ENCODE measurements around the gene UMODL1. TPM values are rescaled to one million over a fixed set of nuclear protein-coding genes. Genes with fewer than 3 reads are reported as not detected.

The UMODL1 gene
- total RNA-seq, 2 experiments from 2014 or later = 0.10 to 0.21 TPM

DNA sequence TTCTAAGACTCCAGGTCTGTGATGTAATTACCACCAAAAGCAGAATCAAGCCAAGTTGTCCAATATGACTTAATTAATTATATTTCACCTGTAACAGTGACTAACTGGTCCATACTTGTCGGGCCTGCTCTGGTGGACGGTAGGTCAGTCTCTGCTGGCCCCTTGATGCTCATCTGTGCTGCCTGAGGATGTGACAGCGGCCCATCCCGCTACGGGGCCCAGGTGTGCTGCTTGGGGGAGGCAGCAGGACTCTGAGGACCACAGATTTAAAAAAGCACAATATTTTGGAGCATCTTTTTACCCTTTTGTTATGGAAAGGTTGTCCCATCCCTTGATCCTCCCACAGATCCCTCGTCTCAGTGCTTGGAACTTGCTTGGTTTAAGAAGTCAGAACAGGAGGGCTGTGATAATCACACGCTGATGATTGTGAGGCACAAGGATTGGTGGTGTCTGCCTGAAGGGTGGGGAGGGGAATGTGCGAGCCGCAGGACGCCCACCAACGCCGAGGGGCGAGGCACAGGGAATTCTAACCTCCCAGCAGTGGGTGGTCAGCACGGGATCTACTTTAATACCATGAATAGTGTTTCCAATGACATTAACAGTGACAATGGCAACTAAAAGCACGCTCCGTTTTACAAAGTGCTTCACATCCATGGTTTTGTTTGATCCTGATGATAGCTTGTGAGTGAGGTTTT lies 27.8 kb upstream of the UMODL1 start:
- Mint-ChIP-seq H3K4me1 (no peaks in the 10 kb centered on the region), H3K9me3 (no peaks in the 10 kb centered on the region), H3K27ac (no peak overlapping the region), H3K27me3 (no peaks in the 10 kb centered on the region), H3K4me3 (no peak overlapping the region), H3K36me3 (ENCODE audit: low read depth) (no peaks in the 10 kb centered on the region)
- CTCF ChIA-PET = interaction anchor here (1.3 kb wide), 1 partner anchor 59 kb away, joined by 3 read pairs; no protein-coding TSS in a partner anchor
- no peak for DNase-seq
- POLR2A ChIA-PET = no interaction called here

DNA sequence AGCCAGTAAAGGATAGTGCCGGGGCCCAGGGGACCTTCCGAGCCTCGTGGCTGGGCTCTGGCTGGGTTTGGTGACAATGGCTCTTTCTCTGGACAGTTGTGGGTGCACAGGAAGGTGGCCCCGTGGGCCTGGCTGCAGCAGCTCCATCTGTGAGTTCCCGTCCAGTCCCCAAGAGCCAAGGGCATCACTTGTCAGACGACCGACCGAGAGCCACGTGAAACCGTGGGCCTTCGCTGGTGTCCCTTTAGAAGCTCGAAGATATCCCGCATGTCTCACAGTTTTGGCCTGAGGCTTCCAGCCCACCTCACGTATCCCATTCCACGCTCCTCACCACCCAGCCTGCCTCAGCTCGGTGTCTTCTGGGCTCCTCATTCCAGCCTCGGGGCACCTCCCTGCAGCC lies 27.2 kb upstream of the UMODL1 start:
- Mint-ChIP-seq H3K4me1 (no peaks in the 10 kb centered on the region), H3K27ac (no peak overlapping the region), H3K27me3 (no peaks in the 10 kb centered on the region), H3K4me3 (no peak overlapping the region), H3K9me3 (no peaks in the 10 kb centered on the region), H3K36me3 (ENCODE audit: low read depth) (no peaks in the 10 kb centered on the region)
- no peak for DNase-seq
- POLR2A ChIA-PET = no interaction called here
- CTCF ChIA-PET = interaction anchor here (1.3 kb wide), 1 partner anchor 59 kb away, joined by 3 read pairs; no protein-coding TSS in a partner anchor

DNA sequence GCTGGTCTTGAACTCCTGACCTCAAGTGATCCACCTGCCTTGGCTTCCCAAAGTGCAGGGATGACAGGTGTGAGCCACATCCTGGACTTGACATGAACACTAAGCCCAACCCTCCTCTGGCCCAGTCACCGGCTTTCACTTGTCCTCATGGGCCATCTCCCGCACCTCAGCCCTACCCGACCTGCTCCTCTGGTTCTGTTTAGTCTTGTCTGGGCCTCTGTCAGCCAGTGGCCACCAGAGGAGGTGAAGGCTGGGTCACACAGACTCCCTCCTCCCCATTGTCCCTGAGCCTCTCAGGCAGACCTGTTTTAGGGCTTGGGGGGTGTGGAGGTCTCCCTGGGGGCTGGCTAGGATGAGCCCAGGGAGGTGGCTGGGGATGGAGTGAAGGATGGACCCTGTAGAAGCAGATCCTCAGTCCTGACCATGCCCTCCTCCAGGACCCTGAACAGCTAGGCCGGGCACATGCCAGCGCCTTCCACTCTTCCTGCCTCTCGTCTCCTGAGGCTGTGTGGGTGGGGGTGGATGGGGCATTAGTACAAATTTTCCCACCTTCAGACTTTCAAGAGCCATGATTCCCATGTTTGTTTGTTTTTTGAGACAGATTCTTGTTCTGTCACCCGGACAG lies 26.1 kb upstream of the UMODL1 start:
- H3K4me1 Mint-ChIP-seq = no peaks in the 10 kb centered on the region

DNA sequence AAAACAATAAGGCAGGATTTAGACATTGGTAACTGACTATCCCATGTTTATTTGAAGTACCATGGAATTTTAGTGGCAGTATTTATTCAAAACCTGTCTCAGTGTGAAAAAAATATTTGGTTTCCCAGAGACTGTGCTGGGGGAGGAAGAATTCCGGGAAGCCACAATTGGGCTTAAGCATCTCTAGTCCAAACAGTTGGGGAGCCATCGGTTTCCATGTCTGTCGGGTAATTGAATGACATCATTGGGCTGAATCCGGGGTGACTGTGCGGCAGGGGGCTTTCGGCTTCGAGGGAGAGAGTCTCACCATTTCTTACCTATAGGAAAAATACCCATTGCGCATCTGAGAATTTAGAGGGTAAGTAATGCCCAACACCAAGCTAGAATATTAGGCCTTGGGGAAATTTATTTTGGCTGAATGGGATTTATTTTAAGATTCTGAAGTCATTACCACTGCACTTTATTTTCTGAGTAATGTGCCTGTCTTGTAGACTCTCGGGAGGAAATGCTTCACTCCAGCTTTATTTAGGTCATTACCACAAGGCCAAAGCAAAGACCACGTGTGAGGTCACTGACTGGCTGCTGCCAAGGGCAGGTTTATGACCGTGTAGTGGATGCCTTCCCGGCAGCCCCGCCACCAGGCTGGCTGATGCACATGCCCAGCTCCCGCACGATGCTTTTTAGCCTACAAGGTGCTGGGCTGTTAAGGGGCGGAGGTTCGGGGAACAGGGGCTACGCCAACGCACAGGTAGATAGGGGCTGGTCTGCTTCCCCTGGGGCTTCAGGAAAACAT lies 23.1 kb upstream of the UMODL1 start:
- no peak overlapping the region for H3K4me3 Mint-ChIP-seq

More for the DNA sequence above, 26.1 kb upstream of the UMODL1 start:
- ChIA-PET CTCF (interaction anchor here (1.0 to 1.6 kb wide), 2 partner anchors 19 to 147 kb away, joined by 3 to 4 read pairs; no protein-coding TSS in a partner anchor), POLR2A (no interaction called here)
- Mint-ChIP-seq H3K27ac (no peak overlapping the region), H3K9me3 (no peaks in the 10 kb centered on the region), H3K27me3 (no peaks in the 10 kb centered on the region), H3K4me3 (no peak overlapping the region), H3K36me3 (ENCODE audit: low read depth) (no peaks in the 10 kb centered on the region)
- DNase-seq = no peak

DNA sequence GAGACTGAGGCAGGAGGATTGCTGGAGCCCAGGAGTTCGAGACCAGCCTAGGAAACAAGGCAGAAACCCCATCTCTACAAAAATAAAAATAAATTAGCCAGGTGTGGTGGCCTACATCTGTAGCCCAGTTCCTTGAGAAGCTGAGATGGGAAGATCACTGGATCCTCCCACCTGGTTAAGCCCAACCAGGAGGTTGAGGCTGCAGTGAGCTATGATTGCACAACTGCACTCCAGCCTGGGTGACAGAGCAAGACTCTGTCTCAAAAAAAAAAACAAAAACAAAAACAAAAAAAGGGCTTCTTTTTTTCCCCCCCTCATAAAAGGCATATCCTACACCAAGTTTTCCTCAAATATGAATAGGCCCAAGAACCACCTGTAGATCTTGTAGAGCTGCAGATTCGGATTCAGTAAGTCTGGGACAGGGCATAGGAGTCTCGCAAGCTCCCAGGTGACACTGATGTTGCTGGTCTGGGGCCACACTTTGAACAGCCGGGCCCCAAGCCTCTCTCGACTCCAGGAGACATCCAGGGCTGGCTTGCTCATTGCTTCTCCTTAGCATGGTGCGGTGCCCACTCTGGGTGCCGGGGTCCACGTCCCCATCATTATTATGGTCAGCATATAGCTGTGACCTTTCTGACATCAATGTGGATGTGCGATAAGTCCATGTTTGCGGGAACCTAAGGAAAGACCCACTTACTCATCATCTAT lies 22.1 kb upstream of the UMODL1 start:
- peaks cover 6% of the 10 kb centered on the region for H3K4me1 Mint-ChIP-seq
- POLR2A ChIA-PET = no interaction called here
- H3K27me3 Mint-ChIP-seq = no peaks in the 10 kb centered on the region
- no peak overlapping the region for H3K4me3 Mint-ChIP-seq
- no peaks in the 10 kb centered on the region for H3K9me3 Mint-ChIP-seq
- no peaks in the 10 kb centered on the region for H3K36me3 Mint-ChIP-seq (ENCODE audit: low read depth)
- CTCF ChIA-PET = interaction anchor here (1.1 to 1.6 kb wide), 2 partner anchors 10 to 11 kb away, joined by 3 to 4 read pairs; no protein-coding TSS in a partner anchor
- no peak for DNase-seq
- H3K27ac Mint-ChIP-seq = no peak overlapping the region

More for the DNA sequence above, 23.1 kb upstream of the UMODL1 start:
- Mint-ChIP-seq H3K27ac (no peak overlapping the region), H3K27me3 (no peaks in the 10 kb centered on the region), H3K36me3 (ENCODE audit: low read depth) (no peaks in the 10 kb centered on the region), H3K9me3 (no peaks in the 10 kb centered on the region), H3K4me1 (peaks cover 6% of the 10 kb centered on the region)
- ChIA-PET CTCF (interaction anchor here (1.2 to 1.6 kb wide), 2 partner anchors 11 to 16 kb away, joined by 4 read pairs; no protein-coding TSS in a partner anchor), POLR2A (no interaction called here)
- no peak for DNase-seq

DNA sequence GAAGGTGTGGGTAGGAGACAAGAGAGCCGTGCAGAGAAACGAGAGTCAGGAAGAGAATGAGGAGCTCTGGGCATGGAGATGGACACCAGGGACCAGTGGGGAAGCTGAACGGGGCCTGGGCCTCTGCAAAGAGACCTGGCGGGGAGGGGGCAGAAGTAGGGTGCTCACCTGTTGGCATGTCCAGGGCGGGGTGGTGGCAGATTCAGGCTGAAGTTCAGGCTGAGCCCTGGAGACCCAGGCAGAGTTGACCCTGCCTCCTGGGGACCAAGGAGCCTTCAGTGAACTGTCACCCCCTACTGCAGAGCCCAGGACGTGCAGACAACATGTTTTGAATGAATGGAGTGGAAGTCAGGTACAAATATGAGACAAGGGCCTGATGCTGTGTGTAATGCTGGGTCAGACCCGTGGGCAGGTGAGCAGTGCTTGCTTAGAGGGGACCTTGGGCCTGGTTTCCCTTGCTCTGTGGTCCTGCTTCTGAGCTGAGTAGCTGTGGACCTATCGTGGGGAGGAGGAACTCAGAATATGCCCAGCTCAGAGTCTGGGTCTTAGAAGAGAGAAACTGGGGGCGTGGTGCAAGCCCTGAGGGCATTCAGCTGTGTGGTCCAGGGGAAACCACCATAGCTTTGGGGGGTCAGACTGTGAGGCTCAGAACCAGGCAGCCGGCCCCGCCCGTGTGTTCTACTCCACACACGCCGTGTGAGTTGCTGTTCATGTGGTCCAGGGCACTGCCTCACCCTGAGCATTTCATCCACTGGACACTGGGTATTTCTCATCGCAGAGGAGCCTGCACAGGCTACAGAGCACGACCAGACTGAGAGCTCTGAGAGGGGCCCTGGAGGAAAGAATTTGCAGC lies 21.3 kb upstream of the UMODL1 start:
- Mint-ChIP-seq H3K27me3 (no peaks in the 10 kb centered on the region), H3K4me1 (peaks cover 6% of the 10 kb centered on the region), H3K4me3 (no peak overlapping the region), H3K36me3 (ENCODE audit: low read depth) (no peaks in the 10 kb centered on the region), H3K27ac (no peak overlapping the region), H3K9me3 (no peaks in the 10 kb centered on the region)
- CTCF ChIA-PET = interaction anchor here (1.1 to 1.6 kb wide), 2 partner anchors 9 to 12 kb away, joined by 3 to 4 read pairs; no protein-coding TSS in a partner anchor
- POLR2A ChIA-PET = no interaction called here
- DNase-seq = no peak

DNA sequence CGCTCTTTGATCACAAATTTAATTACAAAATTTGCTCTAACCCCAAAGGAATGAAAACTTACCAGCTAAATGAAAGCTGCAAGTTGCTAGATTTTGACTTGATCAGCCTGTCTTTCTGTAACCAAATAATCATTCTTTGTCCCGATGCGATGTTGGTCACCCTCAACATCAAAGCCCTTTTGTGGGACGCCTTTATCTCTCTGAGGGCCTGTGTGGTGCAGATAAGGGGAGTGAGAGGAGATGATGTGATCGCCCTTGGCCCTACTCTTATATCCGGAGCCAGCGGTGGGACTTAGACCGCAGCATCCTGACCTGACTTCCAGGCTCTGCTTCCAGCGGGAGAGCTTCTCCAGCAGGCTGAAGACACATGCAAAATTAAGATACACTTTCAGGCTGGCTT lies 19.3 kb upstream of the UMODL1 start:
- Mint-ChIP-seq H3K9me3 (no peaks in the 10 kb centered on the region), H3K27me3 (peaks cover 2% of the 10 kb centered on the region), H3K36me3 (ENCODE audit: low read depth) (no peaks in the 10 kb centered on the region), H3K4me3 (no peak overlapping the region), H3K4me1 (peaks cover 7% of the 10 kb centered on the region), H3K27ac (no peak overlapping the region)
- ChIA-PET POLR2A (no interaction called here), CTCF (no interaction called here)
- no peak for DNase-seq

DNA sequence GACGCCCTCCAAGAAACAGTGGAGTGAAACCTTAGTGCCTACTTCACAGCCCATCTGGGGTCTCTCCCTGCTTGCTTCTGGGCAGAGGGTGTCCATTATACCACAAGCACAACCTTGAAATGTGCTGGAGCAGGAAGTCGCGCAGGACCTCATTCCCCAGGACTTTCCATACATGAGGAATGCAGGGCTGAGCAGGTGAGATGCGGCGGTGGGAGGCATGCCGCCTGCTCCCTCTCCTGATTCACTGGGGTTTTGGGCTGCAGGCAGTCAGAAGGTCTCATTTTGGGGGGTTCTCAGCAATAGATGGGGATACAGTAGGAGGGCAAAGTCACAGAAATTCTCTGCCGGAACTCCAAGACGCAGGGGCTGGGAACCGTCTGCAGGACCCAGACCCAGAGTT lies 15.7 kb upstream of the UMODL1 start:
- no peak for DNase-seq
- H3K27ac Mint-ChIP-seq = no peak overlapping the region
- no peaks in the 10 kb centered on the region for H3K36me3 Mint-ChIP-seq (ENCODE audit: low read depth)
- no peaks in the 10 kb centered on the region for H3K9me3 Mint-ChIP-seq
- peaks cover 2% of the 10 kb centered on the region for H3K27me3 Mint-ChIP-seq
- H3K4me1 Mint-ChIP-seq = peaks cover 22% of the 10 kb centered on the region
- H3K4me3 Mint-ChIP-seq = no peak overlapping the region
- POLR2A ChIA-PET = no interaction called here
- CTCF ChIA-PET = no interaction called here

DNA sequence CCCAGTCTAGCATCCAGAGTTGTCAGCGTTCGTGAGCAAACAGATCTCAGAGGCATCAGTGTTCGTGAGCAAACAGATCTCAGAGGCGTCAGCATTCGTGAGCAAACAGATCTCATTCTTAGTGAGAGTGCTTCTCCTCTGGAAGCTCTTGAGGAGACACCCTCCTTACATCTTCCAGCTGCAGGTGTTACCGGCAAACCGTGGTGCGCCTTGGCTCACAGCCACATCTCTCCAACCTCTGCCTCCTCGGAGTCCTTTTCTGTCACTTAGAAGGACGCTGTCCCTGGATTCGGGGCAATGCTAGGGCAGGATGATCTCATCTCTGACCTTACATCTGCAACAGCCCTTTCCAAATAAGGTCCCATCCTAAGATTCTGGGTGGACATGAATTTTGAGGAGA lies 14.6 kb upstream of the UMODL1 start:
- Mint-ChIP-seq H3K9me3 (no peaks in the 10 kb centered on the region), H3K27ac (no peak overlapping the region), H3K27me3 (peaks cover 2% of the 10 kb centered on the region), H3K4me1 (peaks cover 32% of the 10 kb centered on the region), H3K4me3 (no peak overlapping the region), H3K36me3 (ENCODE audit: low read depth) (no peaks in the 10 kb centered on the region)
- DNase-seq = no peak
- ChIA-PET POLR2A (no interaction called here), CTCF (no interaction called here)

DNA sequence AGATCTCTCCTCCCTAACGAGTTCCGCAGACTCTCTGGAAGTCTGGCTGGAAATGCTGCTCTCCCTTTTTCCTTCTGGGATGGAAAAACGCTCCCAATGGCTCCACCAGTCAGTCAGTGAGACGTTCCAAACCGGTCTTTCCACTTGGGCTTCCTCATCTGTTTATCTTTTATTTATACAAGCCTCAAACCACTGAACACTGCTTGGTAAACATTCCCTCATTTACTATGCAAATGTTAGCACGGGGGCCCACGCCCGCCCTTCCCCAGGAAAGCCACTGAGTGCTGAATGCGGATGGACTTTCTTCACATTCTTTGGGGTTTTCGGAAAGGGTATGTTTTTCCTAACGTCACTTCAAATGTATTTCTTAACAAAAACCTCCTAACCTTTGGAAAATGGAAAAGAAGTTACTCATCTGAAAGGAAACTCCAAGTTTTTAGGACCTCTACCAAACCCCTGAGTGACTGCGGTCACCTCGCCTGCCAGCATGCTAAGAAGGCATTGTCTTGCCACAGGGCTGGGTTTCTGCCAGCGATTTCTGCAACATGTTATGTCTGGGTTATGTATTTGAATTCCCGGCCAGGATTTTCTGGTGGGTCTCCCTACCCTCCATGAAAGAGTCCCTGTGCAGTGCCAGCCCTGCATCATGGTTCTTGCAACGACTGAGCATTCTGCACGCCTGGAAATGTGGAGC lies 14.0 kb upstream of the UMODL1 start:
- Mint-ChIP-seq H3K4me3 (no peak overlapping the region), H3K27me3 (peaks cover 2% of the 10 kb centered on the region), H3K9me3 (no peaks in the 10 kb centered on the region), H3K27ac (no peak overlapping the region), H3K36me3 (ENCODE audit: low read depth) (no peaks in the 10 kb centered on the region), H3K4me1 (peaks cover 34% of the 10 kb centered on the region)
- ChIA-PET CTCF (no interaction called here), POLR2A (no interaction called here)
- DNase-seq = no peak

DNA sequence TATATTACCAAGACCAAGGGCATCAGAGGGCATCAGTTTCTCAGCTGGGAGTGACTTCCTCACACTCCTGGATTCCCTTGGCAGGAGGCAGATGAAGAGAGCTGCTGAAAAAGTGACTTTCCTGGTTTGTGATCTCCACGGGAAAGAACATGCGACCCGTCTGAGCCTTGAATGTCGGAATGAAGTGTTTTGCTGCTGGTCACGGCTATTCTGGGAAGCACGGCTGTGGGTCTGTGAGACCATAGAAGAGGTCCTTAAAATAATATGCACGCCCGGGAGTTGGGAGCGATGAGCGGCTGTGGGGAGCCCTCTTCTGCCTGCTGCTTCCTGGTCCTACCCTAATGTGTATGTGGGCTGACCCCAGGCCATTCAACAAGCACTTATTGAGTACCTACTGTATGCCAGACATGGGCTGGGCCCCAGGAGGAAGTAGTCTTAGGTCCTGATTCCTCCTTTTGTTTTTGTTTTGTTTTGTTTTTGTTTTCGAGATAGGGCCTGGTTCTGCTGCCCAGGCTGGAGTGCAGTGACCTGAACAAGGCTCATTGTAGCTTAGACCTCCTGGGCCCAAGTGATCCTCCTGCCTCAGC lies 13.2 kb upstream of the UMODL1 start:
- ChIA-PET POLR2A (no interaction called here), CTCF (interaction anchor here (1.1 kb wide), 1 partner anchor 27 kb away, joined by 3 read pairs; no protein-coding TSS in a partner anchor)
- H3K9me3 Mint-ChIP-seq = no peaks in the 10 kb centered on the region
- H3K27me3 Mint-ChIP-seq = peaks cover 2% of the 10 kb centered on the region
- no peak for DNase-seq
- H3K27ac Mint-ChIP-seq = peak overlapping the region; percentile 48
- no peaks in the 10 kb centered on the region for H3K36me3 Mint-ChIP-seq (ENCODE audit: low read depth)
- no peak overlapping the region for H3K4me3 Mint-ChIP-seq
- H3K4me1 Mint-ChIP-seq = peaks cover 42% of the 10 kb centered on the region

All from activated CD4-positive, alpha-beta T cell treated with anti-CD3 and anti-CD28 coated beads, Interleukin-2, amount 10 ng/mL, durations not matched to agents 7 days and 5 days (primary cell).